ENCODE measurements around the gene ARSD. TPM values are rescaled to one million over a fixed set of nuclear protein-coding genes. Genes with fewer than 3 reads are reported as not detected.

ARSD gene
- total RNA-seq, 1 experiment from 2014 or later = 8.0 TPM

GRCh38 chrX:2917767-2918166 lies 11.4 kb downstream of the ARSD start:
- ChIA-PET RAD21 (ENCODE audit: low non-redundant PET in 1 of 2, low total read pairs in 2 of 2, uncharacterized antibody in 2 of 2, unreplicated experiment in 2 of 2) (no interaction called here), POLR2A (no interaction called here), CTCF (no interaction called here)
- Histone ChIP-seq H3K4me1 (ENCODE audit: control insufficient read depth in 1 of 2, insufficient read depth in 2 of 2, low read length in 2 of 2) (peaks cover 5 to 8% of the 10 kb centered on the region in 2 experiments; a peak in 2 of 4 replicates), H3K9me2 (ENCODE audit: insufficient read depth) (no peaks in the 10 kb centered on the region), H3K36me3 (ENCODE audit: control insufficient read depth in 1 of 2, insufficient read depth in 2 of 2, low read length in 2 of 2) (no peaks in the 10 kb centered on the region), H3K9ac (ENCODE audit: low read length) (peak overlapping the region; percentile 17; the same call in 1 of the 2 replicates), H3K79me2 (ENCODE audit: insufficient read depth, low read length) (no peaks in the 10 kb centered on the region), H3K9me3 (ENCODE audit: control insufficient read depth in 1 of 2, insufficient read depth in 1 of 2, low read depth in 1 of 2, low read length in 2 of 2) (no peaks in the 10 kb centered on the region), H3K4me3 (replicated peaks in 1 of 2; ENCODE audit: low read depth in 1 of 2, low read length in 2 of 2) (peak overlapping the region; percentile 26 to 52), H2AFZ (ENCODE audit: low read depth, low read length, poor library complexity, severe bottlenecking) (peak overlapping the region; percentile 74), H3K27me3 (ENCODE audit: insufficient read depth, low read length) (no peaks in the 10 kb centered on the region), H3K4me2 (ENCODE audit: low read length) (peak overlapping the region; percentile 77), H3K27ac (ENCODE audit: low read depth, low read length) (peak overlapping the region; percentile 41; the same call in 1 of the 2 replicates), H4K20me1 (ENCODE audit: insufficient read depth) (no peaks in the 10 kb centered on the region)
- DNase-seq (ENCODE audit: low read depth, low spot score) (no peak), ATAC-seq (peak; percentile 79)
- intact Hi-C loops (cut with micrococcal nuclease) = no loop called here
- no TSS peak for BruUV-seq (replicated peaks)
- TF ChIP-seq ZFX (IDR thresholded peaks at IDR 0.05) (no peak), CBX3 (IDR thresholded peaks at IDR 0.05; ENCODE audit: low read depth) (no peak), CEBPB (IDR thresholded peaks at IDR 0.05; ENCODE audit: low read depth) (no peak), ZNF274 (IDR thresholded peaks at IDR 0.05; ENCODE audit: low read depth, low read length) (no peak), FOSL1 (IDR thresholded peaks at IDR 0.05; ENCODE audit: low read depth) (no peak), TCF7L2 (IDR thresholded peaks at IDR 0.05; ENCODE audit: borderline replicate concordance, extremely low read depth, insufficient read depth, insufficient read length) (no peak), ATF3 (IDR thresholded peaks at IDR 0.05) (no peak), MAX (IDR thresholded peaks at IDR 0.05) (no peak), CTCF (IDR thresholded peaks at IDR 0.05 in 2 of 3, conservative IDR thresholded peaks at IDR 0.05 in 1 of 3; ENCODE audit: borderline replicate concordance in 1 of 3, insufficient read depth in 1 of 3, low read depth in 2 of 3, low read length in 2 of 3) (no peak), POLR2A (IDR thresholded peaks at IDR 0.05; ENCODE audit: borderline replicate concordance, extremely low read depth, insufficient read depth, insufficient read length) (no peak), EZH2phosphoT487 (IDR thresholded peaks at IDR 0.05; ENCODE audit: borderline replicate concordance) (no peak), REST (IDR thresholded peaks at IDR 0.05; ENCODE audit: low read depth) (no peak), SRF (IDR thresholded peaks at IDR 0.05; ENCODE audit: low read depth) (no peak), ELF1 (IDR thresholded peaks at IDR 0.05; ENCODE audit: borderline replicate concordance, low read depth) (no peak)

Data from HCT116 (cell line).